HEK293 (cell line): ENCODE data around the gene RBM42.

ENCODE experiments used
- CTCF ChIP-seq: fragments of 450-650 bp; formaldehyde crosslinking; IDR thresholded peaks from 2 replicates; pipeline ENCODE4 v1.5.1; 2016; ENCODE audit warnings: missing biosample characterization, missing genetic modification characterization
- FEZF1 ChIP-seq: fragments of 450-650 bp; formaldehyde crosslinking; IDR thresholded peaks from 2 replicates; pipeline ENCODE4 v1.5.1; 2016; ENCODE audit warnings: missing biosample characterization, missing genetic modification characterization
- INSM2 ChIP-seq: fragments of 450-650 bp; formaldehyde crosslinking; IDR thresholded peaks from 2 replicates; pipeline ENCODE4 v1.5.1; 2016; ENCODE audit warnings: missing biosample characterization, missing genetic modification characterization
- KLF10 ChIP-seq: fragments of 450-650 bp; IDR thresholded peaks from 2 replicates; pipeline ENCODE4 v1.5.1; 2018; ENCODE audit warnings: missing biosample characterization, mild to moderate bottlenecking, missing genetic modification characterization
- KLF16 ChIP-seq: fragments of 450-650 bp; formaldehyde crosslinking; IDR thresholded peaks from 2 replicates; pipeline ENCODE4 v1.5.1; 2017; ENCODE audit warnings: missing biosample characterization, missing genetic modification characterization
- OVOL3 ChIP-seq: fragments of 450-650 bp; formaldehyde crosslinking; IDR thresholded peaks from 2 replicates; pipeline ENCODE4 v1.5.1; 2016; ENCODE audit warnings: missing biosample characterization, missing genetic modification characterization
- YY1 ChIP-seq: fragments of 450-650 bp; formaldehyde crosslinking; IDR thresholded peaks from 2 replicates; pipeline ENCODE4 v1.5.1; 2018; ENCODE audit warnings: missing biosample characterization, missing genetic modification characterization
- ZNF157 ChIP-seq: fragments of 450-650 bp; formaldehyde crosslinking; IDR thresholded peaks from 2 replicates; pipeline ENCODE4 v1.5.1; 2016; ENCODE audit warnings: missing biosample characterization, missing genetic modification characterization
- ZNF274 ChIP-seq, 2 experiments: fragments of 200-500 bp in 1 of 2; fragments of 450-650 bp in 1 of 2; sonication (Bioruptor generic) in 1 of 2; formaldehyde crosslinking in 1 of 2; IDR thresholded peaks; 2 replicates each; pipeline versions ENCODE4 v1.5.1 to v1.6.1; 2014 to 2016; ENCODE audit warnings: borderline replicate concordance in 1 of 2, inconsistent platforms in 1 of 2, low read length in 1 of 2, missing biosample characterization in 1 of 2, missing genetic modification characterization in 1 of 2
- ZNF324 ChIP-seq: fragments of 450-650 bp; formaldehyde crosslinking; IDR thresholded peaks from 2 replicates; pipeline ENCODE4 v1.5.1; 2016; ENCODE audit warnings: missing biosample characterization, missing genetic modification characterization
- ZNF341 ChIP-seq: fragments of 450-650 bp; formaldehyde crosslinking; IDR thresholded peaks from 2 replicates; pipeline ENCODE4; 2016; ENCODE audit warnings: low read depth, missing biosample characterization, missing genetic modification characterization
- ZNF830 ChIP-seq: fragments of 450-650 bp; IDR thresholded peaks from 2 replicates; pipeline ENCODE4 v1.5.0; 2018; ENCODE audit warnings: missing biosample characterization, missing genetic modification characterization, low read depth, mild to moderate bottlenecking, moderate library complexity

- no peak for TF ChIP-seq ZNF324
- TF ChIP-seq KLF16 (tag by site-specific recombination): no peak
- no peak for TF ChIP-seq ZNF274 (IDR thresholded peaks at IDR 0.05; ENCODE audit: low read length)
- TF ChIP-seq ZNF274 (tag by site-specific recombination; IDR thresholded peaks at IDR 0.05; ENCODE audit: borderline replicate concordance): no peak
- no peak for TF ChIP-seq CTCF (tag by site-specific recombination)
- TF ChIP-seq ZNF157 (tag by site-specific recombination): no peak
- no peak for TF ChIP-seq FEZF1 (tag by site-specific recombination)
- TF ChIP-seq ZNF341 (tag by site-specific recombination): no peak
- TF ChIP-seq OVOL3 (tag by site-specific recombination): no peak
- no peak for TF ChIP-seq ZNF830 (tag by site-specific recombination)
- no peak for TF ChIP-seq INSM2 (tag by site-specific recombination)
- no peak for TF ChIP-seq KLF10 (tag by site-specific recombination)
- no peak for TF ChIP-seq YY1
Observed at GRCh38 chr19:35607661-35608060, 21.2 kb upstream of the RBM42 start.
